WTC11 (cell line): Measurements from ENCODE around the gene WWOX. TPM values are rescaled to one million over a fixed set of nuclear protein-coding genes. Genes with fewer than 3 reads are reported as not detected.

Experiments
- ATAC-seq: fragments of 200-7000 bp; cut with Tn5 transposase; 2 replicates; pipeline ENCODE4 v1.10.0; 2021; ENCODE audit warnings: mild to moderate bottlenecking, moderate library complexity
- CTCF ChIA-PET: fragments of 300-600 bp; sonication (Branson Sonifier 250); formaldehyde crosslinking; loops from one replicate; lab custom pipeline; 2021; ENCODE audit warnings: antibody characterized with exemption; lab: Charles Lee
- POLR2A ChIA-PET: fragments of 350-600 bp; sonication (Branson Sonifier 250); formaldehyde crosslinking; loops from one replicate; lab custom pipeline; 2021; ENCODE audit warnings: antibody characterized with exemption; lab: Charles Lee
- DNase-seq: peaks from one replicate; pipeline ENCODE4 v3.0.0; 2021; ENCODE audit warnings: low spot score
- H3K27ac Mint-ChIP-seq: 2 replicates; pipeline ENCODE4 v1.8.0; 2021; ENCODE audit warnings: mixed read lengths
- H3K27me3 Mint-ChIP-seq: 2 replicates; pipeline ENCODE4 v1.8.0; 2021; ENCODE audit warnings: low read depth, mild to moderate bottlenecking, moderate library complexity, mixed read lengths
- H3K36me3 Mint-ChIP-seq: 2 replicates; pipeline ENCODE4 v1.8.0; 2021; ENCODE audit warnings: mixed read lengths
- H3K4me1 Mint-ChIP-seq: 2 replicates; pipeline ENCODE4 v1.8.0; 2022; ENCODE audit warnings: mixed read lengths
- H3K4me3 Mint-ChIP-seq: 2 replicates; pipeline ENCODE4 v1.8.0; 2021; ENCODE audit warnings: mild to moderate bottlenecking, moderate library complexity, mixed read lengths
- H3K9me3 Mint-ChIP-seq: 2 replicates; pipeline ENCODE4 v1.8.0; 2021; ENCODE audit warnings: mixed read lengths
- ATF6 ChIP-seq: sonication (generic); formaldehyde crosslinking; IDR thresholded peaks from 2 replicates; pipeline ENCODE4 v1.8.1; 2023; ENCODE audit warnings: mild to moderate bottlenecking, missing genetic modification reagents
- ETV6 ChIP-seq: sonication (generic); formaldehyde crosslinking; IDR thresholded peaks from 2 replicates; pipeline ENCODE4 v1.8.1; 2022; ENCODE audit warnings: mild to moderate bottlenecking, missing genetic modification reagents
- FOXP1 ChIP-seq: sonication (generic); formaldehyde crosslinking; IDR thresholded peaks from 2 replicates; pipeline ENCODE4 v1.8.0; 2022; ENCODE audit warnings: missing genetic modification reagents, mild to moderate bottlenecking, moderate library complexity, borderline replicate concordance
- HMGXB4 ChIP-seq: sonication (generic); formaldehyde crosslinking; IDR thresholded peaks from 2 replicates; pipeline ENCODE4 v1.8.1; 2023; ENCODE audit warnings: mild to moderate bottlenecking, moderate library complexity, missing genetic modification reagents
- MLX ChIP-seq: sonication (generic); formaldehyde crosslinking; IDR thresholded peaks from 2 replicates; pipeline ENCODE4 v1.8.1; 2023; ENCODE audit warnings: mild to moderate bottlenecking, missing genetic modification reagents, moderate library complexity
- SMAD3 ChIP-seq: sonication (generic); formaldehyde crosslinking; IDR thresholded peaks from 2 replicates; pipeline ENCODE4 v1.8.0; 2022; ENCODE audit warnings: missing genetic modification reagents, mild to moderate bottlenecking, borderline replicate concordance
- SMAD4 ChIP-seq: sonication (generic); formaldehyde crosslinking; IDR thresholded peaks from 2 replicates; pipeline ENCODE4 v1.8.0; 2022; ENCODE audit warnings: mild to moderate bottlenecking, missing genetic modification reagents
- SP1 ChIP-seq: sonication (generic); formaldehyde crosslinking; conservative IDR thresholded peaks from 2 replicates; pipeline ENCODE4 v1.8.1; 2022; ENCODE audit warnings: missing genetic modification reagents
- ZMAT4 ChIP-seq: fragments of 250-450 bp; sonication (Bioruptor Pico); IDR thresholded peaks from 2 replicates; pipeline ENCODE4 v1.9.0; 2021; ENCODE audit warnings: mild to moderate bottlenecking
- ZNF138 ChIP-seq: sonication (generic); formaldehyde crosslinking; conservative IDR thresholded peaks from 2 replicates; pipeline ENCODE4 v1.8.1; 2022; ENCODE audit warnings: mild to moderate bottlenecking, moderate library complexity, missing genetic modification reagents
- ZNF219 ChIP-seq: sonication (generic); formaldehyde crosslinking; IDR thresholded peaks from 2 replicates; pipeline ENCODE4 v1.8.0; 2023; ENCODE audit warnings: missing genetic modification reagents, mild to moderate bottlenecking, borderline replicate concordance
- ZNF281 ChIP-seq: sonication (generic); formaldehyde crosslinking; IDR thresholded peaks from 2 replicates; pipeline ENCODE4 v1.8.0; 2023; ENCODE audit warnings: mild to moderate bottlenecking, missing genetic modification reagents
- total RNA-seq: library from RNA; stranded (reverse); gene quantifications from 3 replicates; pipeline ENCODE4 v1.2.3, GENCODE V29; 2021
- TF ChIP-seq, protein P1 (sequence below): sonication (generic); formaldehyde crosslinking; IDR thresholded peaks from 2 replicates; pipeline ENCODE4 v1.8.1; 2022; ENCODE audit warnings: missing genetic modification reagents, borderline replicate concordance
- TF ChIP-seq, protein P2 (sequence below): sonication (generic); formaldehyde crosslinking; conservative IDR thresholded peaks from 2 replicates; pipeline ENCODE4 v1.8.1; 2022; ENCODE audit warnings: mild to moderate bottlenecking, missing genetic modification reagents
- TF ChIP-seq, protein P3 (sequence below): fragments of 250-450 bp; sonication (Bioruptor Pico); IDR thresholded peaks from 2 replicates; pipeline ENCODE4 v1.9.0; 2021; ENCODE audit warnings: mild to moderate bottlenecking, borderline replicate concordance

WWOX gene
- total RNA-seq, 1 experiment from 2014 or later: 15.7 TPM

GRCh38 chr16:78493573-78493972, 394.1 kb downstream of the WWOX start:
- DNase-seq: no peak
- no peaks in the 10 kb centered on the region for H3K36me3 Mint-ChIP-seq
- H3K27me3 Mint-ChIP-seq: no peaks in the 10 kb centered on the region; the same call in 1 of the 2 replicates
- POLR2A ChIA-PET: no interaction called here
- H3K4me3 Mint-ChIP-seq: no peak overlapping the region
- H3K27ac Mint-ChIP-seq: no peak overlapping the region; the same call in 1 of the 2 replicates
- peaks cover 11% of the 10 kb centered on the region for H3K9me3 Mint-ChIP-seq
- ATAC-seq: no peak
- no peak for TF ChIP-seq ZNF281 (CRISPR knock-in tag)
- no peak for TF ChIP-seq ZNF138 (CRISPR knock-in tag)
- no peak for TF ChIP-seq SP1 (CRISPR knock-in tag)
- TF ChIP-seq FOXP1 (CRISPR knock-in tag): no peak
- TF ChIP-seq, protein P1, sequence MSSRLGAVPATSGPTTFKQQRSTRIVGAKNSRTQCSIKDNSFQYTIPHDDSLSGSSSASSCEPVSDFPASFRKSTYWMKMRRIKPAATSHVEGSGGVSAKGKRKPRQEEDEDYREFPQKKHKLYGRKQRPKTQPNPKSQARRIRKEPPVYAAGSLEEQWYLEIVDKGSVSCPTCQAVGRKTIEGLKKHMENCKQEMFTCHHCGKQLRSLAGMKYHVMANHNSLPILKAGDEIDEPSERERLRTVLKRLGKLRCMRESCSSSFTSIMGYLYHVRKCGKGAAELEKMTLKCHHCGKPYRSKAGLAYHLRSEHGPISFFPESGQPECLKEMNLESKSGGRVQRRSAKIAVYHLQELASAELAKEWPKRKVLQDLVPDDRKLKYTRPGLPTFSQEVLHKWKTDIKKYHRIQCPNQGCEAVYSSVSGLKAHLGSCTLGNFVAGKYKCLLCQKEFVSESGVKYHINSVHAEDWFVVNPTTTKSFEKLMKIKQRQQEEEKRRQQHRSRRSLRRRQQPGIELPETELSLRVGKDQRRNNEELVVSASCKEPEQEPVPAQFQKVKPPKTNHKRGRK: no peak
- no peak for TF ChIP-seq MLX (CRISPR knock-in tag)
- peaks cover 12% of the 10 kb centered on the region for H3K4me1 Mint-ChIP-seq
- CTCF ChIA-PET: no interaction called here

GRCh38 chr16:78494105-78494504, 394.7 kb downstream of the WWOX start:
- H3K9me3 Mint-ChIP-seq: peaks cover 11% of the 10 kb centered on the region
- TF ChIP-seq ETV6 (CRISPR knock-in tag) (no peak), SMAD3 (CRISPR knock-in tag) (no peak), SMAD4 (CRISPR knock-in tag) (no peak)
- TF ChIP-seq, protein P2, sequence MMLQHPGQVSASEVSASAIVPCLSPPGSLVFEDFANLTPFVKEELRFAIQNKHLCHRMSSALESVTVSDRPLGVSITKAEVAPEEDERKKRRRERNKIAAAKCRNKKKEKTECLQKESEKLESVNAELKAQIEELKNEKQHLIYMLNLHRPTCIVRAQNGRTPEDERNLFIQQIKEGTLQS: no peak
- TF ChIP-seq, all 79 proteins: peak for 0
- Mint-ChIP-seq H3K27me3 (no peaks in the 10 kb centered on the region; the same call in 1 of the 2 replicates), H3K36me3 (no peaks in the 10 kb centered on the region), H3K27ac (no peak overlapping the region; the same call in 1 of the 2 replicates), H3K4me1 (peaks cover 12% of the 10 kb centered on the region), H3K4me3 (no peak overlapping the region)
- DNase-seq: no peak
- ChIA-PET CTCF (interaction anchor here (1.0 kb wide), 1 partner anchor 16 kb away, joined by 5 read pairs; no protein-coding TSS in a partner anchor), POLR2A (no interaction called here)
- peak; percentile 67 for ATAC-seq

DNA sequence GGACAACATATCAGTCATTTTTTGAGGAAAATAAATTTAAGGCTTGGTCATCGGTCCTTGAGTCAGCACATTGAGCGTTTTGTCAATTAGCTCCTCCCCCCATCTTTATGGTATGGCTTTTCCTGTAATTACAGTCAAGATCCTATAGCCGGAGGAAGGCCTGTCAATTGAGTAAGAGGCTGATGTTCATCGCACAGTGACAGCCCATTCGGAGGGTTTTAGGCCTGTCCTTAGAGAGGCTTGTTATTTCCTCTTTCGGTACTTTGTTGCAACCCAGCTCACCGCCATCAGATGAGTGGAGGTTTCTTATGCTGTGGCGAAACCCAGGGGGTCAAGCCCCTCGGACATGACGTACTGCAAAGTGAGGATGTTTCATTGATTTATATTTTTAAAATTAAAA, 395.2 kb downstream of the WWOX start:
- CTCF ChIA-PET: interaction anchor here (1.0 kb wide), 1 partner anchor 16 kb away, joined by 5 read pairs; no protein-coding TSS in a partner anchor
- DNase-seq: no peak
- POLR2A ChIA-PET: no interaction called here
- H3K9me3 Mint-ChIP-seq: peaks cover 11% of the 10 kb centered on the region
- H3K27me3 Mint-ChIP-seq: no peaks in the 10 kb centered on the region; the same call in 1 of the 2 replicates
- no peak overlapping the region for H3K4me3 Mint-ChIP-seq
- H3K36me3 Mint-ChIP-seq: no peaks in the 10 kb centered on the region
- no peak overlapping the region for H3K27ac Mint-ChIP-seq
- peaks cover 14% of the 10 kb centered on the region for H3K4me1 Mint-ChIP-seq
- no peak; the same call in 1 of the 2 replicates for ATAC-seq
- TF ChIP-seq HMGXB4 (no peak), ATF6 (CRISPR knock-in tag) (no peak), ZMAT4 (CRISPR knock-in tag) (no peak), ZNF219 (CRISPR knock-in tag) (no peak)
- TF ChIP-seq, protein P3, sequence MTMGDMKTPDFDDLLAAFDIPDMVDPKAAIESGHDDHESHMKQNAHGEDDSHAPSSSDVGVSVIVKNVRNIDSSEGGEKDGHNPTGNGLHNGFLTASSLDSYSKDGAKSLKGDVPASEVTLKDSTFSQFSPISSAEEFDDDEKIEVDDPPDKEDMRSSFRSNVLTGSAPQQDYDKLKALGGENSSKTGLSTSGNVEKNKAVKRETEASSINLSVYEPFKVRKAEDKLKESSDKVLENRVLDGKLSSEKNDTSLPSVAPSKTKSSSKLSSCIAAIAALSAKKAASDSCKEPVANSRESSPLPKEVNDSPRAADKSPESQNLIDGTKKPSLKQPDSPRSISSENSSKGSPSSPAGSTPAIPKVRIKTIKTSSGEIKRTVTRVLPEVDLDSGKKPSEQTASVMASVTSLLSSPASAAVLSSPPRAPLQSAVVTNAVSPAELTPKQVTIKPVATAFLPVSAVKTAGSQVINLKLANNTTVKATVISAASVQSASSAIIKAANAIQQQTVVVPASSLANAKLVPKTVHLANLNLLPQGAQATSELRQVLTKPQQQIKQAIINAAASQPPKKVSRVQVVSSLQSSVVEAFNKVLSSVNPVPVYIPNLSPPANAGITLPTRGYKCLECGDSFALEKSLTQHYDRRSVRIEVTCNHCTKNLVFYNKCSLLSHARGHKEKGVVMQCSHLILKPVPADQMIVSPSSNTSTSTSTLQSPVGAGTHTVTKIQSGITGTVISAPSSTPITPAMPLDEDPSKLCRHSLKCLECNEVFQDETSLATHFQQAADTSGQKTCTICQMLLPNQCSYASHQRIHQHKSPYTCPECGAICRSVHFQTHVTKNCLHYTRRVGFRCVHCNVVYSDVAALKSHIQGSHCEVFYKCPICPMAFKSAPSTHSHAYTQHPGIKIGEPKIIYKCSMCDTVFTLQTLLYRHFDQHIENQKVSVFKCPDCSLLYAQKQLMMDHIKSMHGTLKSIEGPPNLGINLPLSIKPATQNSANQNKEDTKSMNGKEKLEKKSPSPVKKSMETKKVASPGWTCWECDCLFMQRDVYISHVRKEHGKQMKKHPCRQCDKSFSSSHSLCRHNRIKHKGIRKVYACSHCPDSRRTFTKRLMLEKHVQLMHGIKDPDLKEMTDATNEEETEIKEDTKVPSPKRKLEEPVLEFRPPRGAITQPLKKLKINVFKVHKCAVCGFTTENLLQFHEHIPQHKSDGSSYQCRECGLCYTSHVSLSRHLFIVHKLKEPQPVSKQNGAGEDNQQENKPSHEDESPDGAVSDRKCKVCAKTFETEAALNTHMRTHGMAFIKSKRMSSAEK (CRISPR knock-in tag): no peak
